Measurements from ENCODE around the gene CHML.
A peak's percentile ranks its signal among the peaks of the same experiment; 100 is the strongest.

CHML gene

GRCh38 chr1:241648159-241648558 lies 8.0 kb upstream of the CHML start:
- DNase-seq, result no peak
- intact Hi-C loops (cut with DNase I), result no loop called here

GRCh38 chr1:241647658-241648057 lies 7.5 kb upstream of the CHML start:
- intact Hi-C loops (cut with DNase I), result no loop called here

GRCh38 chr1:241646201-241646600 lies 6.0 kb upstream of the CHML start:
- intact Hi-C loops (cut with DNase I), result no loop called here
- DNase-seq, result no peak

More at GRCh38 chr1:241647658-241648057, 7.5 kb upstream of the CHML start:
- DNase-seq, result no peak

GRCh38 chr1:241645199-241645598 lies 5.0 kb upstream of the CHML start:
- intact Hi-C loops (cut with DNase I), result no loop called here
- DNase-seq, result no peak

GRCh38 chr1:241644259-241644658 lies 4.1 kb upstream of the CHML start:
- DNase-seq, result no peak
- intact Hi-C loops (cut with DNase I), result loop anchor here (5.0 kb wide), 1 partner anchor 203 kb away; the partner anchor contains the start of gene EXO1

GRCh38 chr1:241642593-241642944 lies 2.4 kb upstream of the CHML start:
- DNase-seq, result no peak
- intact Hi-C loops (cut with DNase I), result loop anchor here (5.0 kb wide), 1 partner anchor 205 kb away; the partner anchor contains the start of gene EXO1

GRCh38 chr1:241641773-241642592 lies 1.8 kb upstream of the CHML start:
- intact Hi-C loops (cut with DNase I), result loop anchor here (5.0 kb wide), 1 partner anchor 205 kb away; the partner anchor contains the start of gene EXO1
- no peak for DNase-seq

- intact Hi-C loops (cut with DNase I), result loop anchor here (5.0 kb wide), 1 partner anchor 206 kb away; the partner anchor contains the start of gene EXO1
- peak in 3 of 42 donors; percentile 8 to 44 (median 14) for DNase-seq
Measured at GRCh38 chr1:241640867-241641622, 876 bp upstream of the CHML start.

- intact Hi-C loops (cut with DNase I), result loop anchor here (5.0 kb wide), 1 partner anchor 208 kb away; the partner anchor contains the start of gene EXO1
- DNase-seq, result peak in 31 of 42 donors; percentile 4 to 56 (median 20)
Measured at GRCh38 chr1:241639623-241640148, 483 bp downstream of the CHML start.

- intact Hi-C loops (cut with DNase I), result no loop called here
Measured at GRCh38 chr1:241638909-241639622, 1.1 kb downstream of the CHML start.

GRCh38 chr1:241638099-241638682 lies 2.0 kb downstream of the CHML start:
- intact Hi-C loops (cut with DNase I), result no loop called here
- no peak for DNase-seq

More at GRCh38 chr1:241638909-241639622, 1.1 kb downstream of the CHML start:
- no peak for DNase-seq

- DNase-seq, result no peak
- intact Hi-C loops (cut with DNase I), result no loop called here
Measured at GRCh38 chr1:241637604-241638003, 2.6 kb downstream of the CHML start.

GRCh38 chr1:241637046-241637590 lies 3.1 kb downstream of the CHML start:
- intact Hi-C loops (cut with DNase I), result no loop called here
- DNase-seq, result no peak

GRCh38 chr1:241636291-241636690 lies 3.9 kb downstream of the CHML start:
- intact Hi-C loops (cut with DNase I), result no loop called here
- no peak for DNase-seq

- DNase-seq, result no peak
- intact Hi-C loops (cut with DNase I), result no loop called here
Measured at GRCh38 chr1:241635556-241636152, 4.5 kb downstream of the CHML start.

GRCh38 chr1:241632987-241633386 lies 7.2 kb downstream of the CHML start:
- intact Hi-C loops (cut with DNase I), result no loop called here
- no peak for DNase-seq

- intact Hi-C loops (cut with DNase I), result no loop called here
Measured at GRCh38 chr1:241631674-241632073, 8.5 kb downstream of the CHML start.

GRCh38 chr1:241630899-241631298 lies 9.3 kb downstream of the CHML start:
- intact Hi-C loops (cut with DNase I), result no loop called here
- no peak for DNase-seq

More at GRCh38 chr1:241631674-241632073, 8.5 kb downstream of the CHML start:
- DNase-seq, result no peak
